Femur (tissue), 1 donor: ENCODE measurements around the gene GSAP.
"Not testable (repeated sequence)": the region's sequence is repeated elsewhere in the genome, so short reads cannot be mapped to it uniquely, and the experiment has no call there.

Experiments
- DNase-seq: peaks from one replicate; pipeline ENCODE4 v3.0.0-alpha.2; 2017

Gene GSAP

GRCh38 chr7:77276120-77276519 lies 140.0 kb downstream of the GSAP start:
- no peak for DNase-seq

- DNase-seq: not testable (repeated sequence)
Observed at GRCh38 chr7:77275663-77276062, 140.5 kb downstream of the GSAP start.

GRCh38 chr7:77271766-77272165 lies 144.4 kb downstream of the GSAP start:
- DNase-seq: no peak

GRCh38 chr7:77270094-77270480 lies 146.1 kb downstream of the GSAP start:
- DNase-seq: no peak

GRCh38 chr7:77269360-77270093 lies 146.6 kb downstream of the GSAP start:
- no peak for DNase-seq

- no peak for DNase-seq
Observed at GRCh38 chr7:77266291-77266794, 149.8 kb downstream of the GSAP start.

- DNase-seq: no peak
Observed at GRCh38 chr7:77265666-77266065, 150.5 kb downstream of the GSAP start.

GRCh38 chr7:77262316-77262715 lies 153.8 kb downstream of the GSAP start:
- DNase-seq: no peak
